CD4-positive, alpha-beta T cell (primary cell): ENCODE results near the gene LRRC70. TPM values are rescaled to one million over a fixed set of nuclear protein-coding genes. Genes with fewer than 3 reads are reported as not detected.

Experiments
- ATAC-seq: fragments of 200-7000 bp; cut with Tn5 transposase; one replicate; pipeline ENCODE4 v1.10.0; 2022; ENCODE audit warnings: mild to moderate bottlenecking; ENCODE audit not compliant: poor library complexity
- CTCF ChIA-PET: fragments of 350-600 bp; sonication (Branson Sonifier 250); formaldehyde crosslinking; loops from one replicate; lab custom pipeline; 2021; ENCODE audit warnings: antibody characterized with exemption, inconsistent platforms; lab: Charles Lee
- POLR2A ChIA-PET: fragments of 350-600 bp; sonication (Branson Sonifier 250); formaldehyde crosslinking; loops from one replicate; lab custom pipeline; 2021; ENCODE audit warnings: antibody characterized with exemption, inconsistent platforms; lab: Charles Lee
- DNase-seq, 14 experiments: peaks; one replicate each; pipeline ENCODE4 v3.0.0-alpha.2; 2013 to 2020; ENCODE audit warnings: mixed read lengths in 2 of 14
- H3K27ac ChIP-seq, 2 donors: one replicate each; pipeline versions ENCODE4 v1.5.1 to v1.7.0; 2013; ENCODE audit warnings: low read length in 2 of 2, low read depth in 1 of 2, mild to moderate bottlenecking in 1 of 2
- H3K27me3 ChIP-seq, 2 experiments: 1 replicate in 1 of 2; 2 replicates in 1 of 2; pipeline versions ENCODE4 v1.6.1 to v1.7.0; 2013; ENCODE audit warnings: low read length in 2 of 2, control low read depth in 1 of 2, mild to moderate bottlenecking in 1 of 2, moderate library complexity in 1 of 2; ENCODE audit not compliant: insufficient read depth in 2 of 2, control insufficient read depth in 1 of 2
- H3K36me3 ChIP-seq: one replicate; pipeline ENCODE4 v1.6.1; 2013; ENCODE audit warnings: low read length, control low read depth; ENCODE audit not compliant: insufficient read depth
- H3K4me1 ChIP-seq: one replicate; pipeline ENCODE4 v1.6.1; 2013; ENCODE audit warnings: low read length, control low read depth; ENCODE audit not compliant: insufficient read depth
- H3K4me3 ChIP-seq: one replicate; pipeline ENCODE4 v1.5.1; 2013; ENCODE audit warnings: mild to moderate bottlenecking, low read length, moderate library complexity
- H3K9me3 ChIP-seq, 2 experiments: 1 replicate in 1 of 2; 2 replicates in 1 of 2; pipeline versions ENCODE4 v1.6.1 to v1.7.0; 2013; ENCODE audit warnings: low read length in 2 of 2, mild to moderate bottlenecking in 2 of 2, control low read depth in 1 of 2, moderate library complexity in 1 of 2; ENCODE audit not compliant: control insufficient read depth in 1 of 2, insufficient read depth in 1 of 2
- H3K27ac Mint-ChIP-seq: one replicate; pipeline ENCODE4 v1.8.0; 2020; ENCODE audit warnings: mixed read lengths
- H3K27me3 Mint-ChIP-seq: one replicate; pipeline ENCODE4 v1.8.0; 2021; ENCODE audit warnings: mixed read lengths
- H3K36me3 Mint-ChIP-seq: one replicate; pipeline ENCODE4 v1.8.0; 2021; ENCODE audit warnings: low read depth, mixed read lengths
- H3K4me1 Mint-ChIP-seq: one replicate; pipeline ENCODE4 v1.8.0; 2021; ENCODE audit warnings: low read depth, mixed read lengths
- H3K4me3 Mint-ChIP-seq: one replicate; pipeline ENCODE4 v1.8.0; 2020; ENCODE audit warnings: mild to moderate bottlenecking, mixed read lengths
- H3K9me3 Mint-ChIP-seq: one replicate; pipeline ENCODE4 v1.8.0; 2020; ENCODE audit warnings: mixed read lengths
- CTCF ChIP-seq: fragments of 200-600 bp; IDR thresholded peaks from one replicate; pipeline ENCODE4 v1.8.0; 2022; ENCODE audit warnings: antibody characterized with exemption, mild to moderate bottlenecking
- intact Hi-C, 2 experiments: fragments of 100-400 bp; cut with DNase I in 1 of 2; cut with micrococcal nuclease in 1 of 2; formaldehyde crosslinking; loops; one replicate each; pipeline versions ENCODE4 v1.15.1 to v1.9.0; 2023 to 2025; cut with DNase I, micrococcal nuclease
- total RNA-seq, 174 experiments: library from RNA in 2 of 174; stranded (reverse) in 2 of 174; gene quantifications; one replicate each; pipeline ENCODE4 v1.2.3 and lab custom pipeline; 2021 to 2026

The LRRC70 gene
- total RNA-seq, 2 experiments from 2014 or later = 6.1 to 7.3 TPM

DNA sequence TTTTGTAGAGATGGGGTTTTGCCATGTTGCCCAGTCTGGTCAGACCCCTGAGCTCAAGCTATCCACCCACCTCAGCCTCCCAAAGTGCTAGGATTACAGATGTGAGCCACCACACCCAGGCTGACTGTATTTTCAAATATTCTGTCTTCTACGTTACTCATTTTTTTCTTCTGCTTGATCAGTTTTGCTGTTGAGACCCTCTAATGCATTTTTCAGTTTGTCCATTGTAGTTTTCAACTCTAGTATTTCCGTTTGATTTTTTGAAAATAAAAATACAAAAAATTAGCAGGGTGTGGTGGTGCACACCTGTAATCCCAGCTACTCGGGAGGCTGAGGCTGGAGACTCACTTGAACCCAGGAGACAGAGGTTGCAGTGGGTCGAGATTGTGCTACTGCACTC lies 10.5 kb upstream of the LRRC70 start:
- Histone ChIP-seq H3K9me3 (peaks cover 21 to 23% of the 10 kb centered on the region in 2 experiments), H3K27ac (no peak overlapping the region), H3K27me3 (no peaks in the 10 kb centered on the region), H3K4me1 (no peaks in the 10 kb centered on the region), H3K4me3 (no peak overlapping the region), H3K36me3 (peaks cover 6% of the 10 kb centered on the region)
- Mint-ChIP-seq H3K27me3 (no peaks in the 10 kb centered on the region), H3K36me3 (peaks cover 72% of the 10 kb centered on the region), H3K4me3 (no peak overlapping the region), H3K4me1 (peaks cover 9% of the 10 kb centered on the region), H3K27ac (no peak overlapping the region), H3K9me3 (peaks cover 9% of the 10 kb centered on the region)
- no peak for DNase-seq
- intact Hi-C loops = no loop called here
- no peak for TF ChIP-seq CTCF
- ChIA-PET CTCF (interaction anchor here (0.6 kb wide), 1 partner anchor 13 kb away, joined by 3 read pairs; no protein-coding TSS in a partner anchor), POLR2A (interaction anchor here (2.2 kb wide), 1 partner anchor 11 kb away, joined by 7 read pairs; the partner anchor contains the start of gene LRRC70)
- ATAC-seq = no peak

DNA sequence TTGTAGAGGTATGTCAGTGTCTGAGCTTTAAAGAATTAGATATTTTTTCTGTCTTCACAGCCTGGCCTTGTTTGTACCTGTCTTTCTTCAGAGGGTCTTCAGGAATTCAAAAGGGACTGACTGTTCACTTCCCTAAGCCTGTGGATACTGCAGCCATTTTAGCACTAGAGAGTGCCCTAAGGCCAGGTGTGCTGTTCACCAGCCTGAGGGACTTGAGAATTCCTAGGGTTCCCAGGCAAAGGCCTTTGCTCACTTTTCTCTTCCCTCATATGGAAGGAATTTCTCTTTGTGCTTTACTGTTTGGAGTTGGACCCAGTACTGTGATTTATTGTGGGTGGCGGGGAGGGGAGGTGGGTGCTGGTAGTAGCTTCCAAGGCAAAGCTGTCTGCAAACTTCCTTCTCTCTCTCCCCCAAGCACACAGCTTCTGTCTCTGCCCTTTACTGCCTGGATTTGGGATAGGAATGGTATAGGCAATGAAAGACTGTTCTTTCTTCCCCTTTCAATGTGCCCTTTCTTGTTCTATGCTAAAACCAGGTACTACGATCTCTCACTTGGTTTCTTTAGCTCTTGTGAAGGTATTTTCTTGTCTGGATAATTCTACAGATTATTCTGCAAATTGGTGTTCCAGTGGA lies 9.7 kb upstream of the LRRC70 start:
- peaks cover 6% of the 10 kb centered on the region for H3K36me3 ChIP-seq
- Mint-ChIP-seq H3K4me1 (peaks cover 9% of the 10 kb centered on the region), H3K27ac (no peak overlapping the region), H3K27me3 (no peaks in the 10 kb centered on the region), H3K36me3 (peaks cover 66% of the 10 kb centered on the region), H3K9me3 (peaks cover 9% of the 10 kb centered on the region), H3K4me3 (no peak overlapping the region)
- no peak for TF ChIP-seq CTCF
- H3K9me3 ChIP-seq = peaks cover 21 to 23% of the 10 kb centered on the region in 2 experiments
- no peaks in the 10 kb centered on the region for H3K27me3 ChIP-seq
- no peak for ATAC-seq
- H3K4me1 ChIP-seq = no peaks in the 10 kb centered on the region
- no peak overlapping the region for H3K27ac ChIP-seq
- no peak for DNase-seq
- ChIA-PET POLR2A (interaction anchor here (1.1 to 2.2 kb wide), 2 partner anchors 10 to 165 kb away, joined by 4 to 7 read pairs; partner anchors contain the start of genes DIMT1 and LRRC70), CTCF (interaction anchor here (0.6 kb wide), 1 partner anchor 12 kb away, joined by 3 read pairs; no protein-coding TSS in a partner anchor)
- intact Hi-C loops = no loop called here
- no peak overlapping the region for H3K4me3 ChIP-seq

DNA sequence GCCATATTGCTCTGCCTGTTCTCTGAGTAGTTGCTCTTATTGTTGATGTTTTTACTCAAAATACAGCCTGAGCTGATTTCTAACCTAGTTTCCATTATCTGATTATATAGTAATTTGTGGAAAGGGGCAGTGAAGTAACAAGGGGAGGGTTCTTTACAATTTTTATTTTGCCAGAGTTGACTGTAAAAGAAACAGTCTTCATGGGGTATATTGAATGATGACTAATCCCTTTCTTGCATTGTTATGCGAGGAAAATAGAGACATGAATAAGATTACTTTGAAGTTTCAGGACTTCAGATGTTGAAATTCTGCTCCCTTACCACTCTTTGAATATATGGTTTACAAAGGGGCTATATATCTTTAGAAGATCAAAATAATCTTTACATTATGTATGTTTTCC lies 9.1 kb upstream of the LRRC70 start:
- Mint-ChIP-seq H3K9me3 (peaks cover 9% of the 10 kb centered on the region), H3K27ac (no peak overlapping the region), H3K4me1 (peaks cover 9% of the 10 kb centered on the region), H3K36me3 (peaks cover 62% of the 10 kb centered on the region), H3K4me3 (no peak overlapping the region), H3K27me3 (no peaks in the 10 kb centered on the region)
- Histone ChIP-seq H3K36me3 (peaks cover 6% of the 10 kb centered on the region), H3K4me1 (no peaks in the 10 kb centered on the region), H3K9me3 (peaks cover 21 to 23% of the 10 kb centered on the region in 2 experiments), H3K27ac (no peak overlapping the region), H3K27me3 (no peaks in the 10 kb centered on the region), H3K4me3 (no peak overlapping the region)
- ChIA-PET POLR2A (interaction anchor here (1.1 to 2.2 kb wide), 2 partner anchors 9 to 166 kb away, joined by 4 to 7 read pairs; partner anchors contain the start of genes DIMT1 and LRRC70), CTCF (no interaction called here)
- DNase-seq = no peak
- ATAC-seq = no peak
- no peak for TF ChIP-seq CTCF
- intact Hi-C loops = no loop called here
